HG02642 (cell line): ENCODE measurements around the gene RNF19B.
"Not testable (repeated sequence)": the region's sequence is repeated elsewhere in the genome, so short reads cannot be mapped to it uniquely, and the experiment has no call there.

Experiments
- ATAC-seq: cut with Tn5 transposase; IDR thresholded peaks from one replicate; pipeline ENCODE4 v1.9.1; 2021; ENCODE audit warnings: mild to moderate bottlenecking; ENCODE audit not compliant: unreplicated experiment, poor library complexity

The RNF19B gene

DNA sequence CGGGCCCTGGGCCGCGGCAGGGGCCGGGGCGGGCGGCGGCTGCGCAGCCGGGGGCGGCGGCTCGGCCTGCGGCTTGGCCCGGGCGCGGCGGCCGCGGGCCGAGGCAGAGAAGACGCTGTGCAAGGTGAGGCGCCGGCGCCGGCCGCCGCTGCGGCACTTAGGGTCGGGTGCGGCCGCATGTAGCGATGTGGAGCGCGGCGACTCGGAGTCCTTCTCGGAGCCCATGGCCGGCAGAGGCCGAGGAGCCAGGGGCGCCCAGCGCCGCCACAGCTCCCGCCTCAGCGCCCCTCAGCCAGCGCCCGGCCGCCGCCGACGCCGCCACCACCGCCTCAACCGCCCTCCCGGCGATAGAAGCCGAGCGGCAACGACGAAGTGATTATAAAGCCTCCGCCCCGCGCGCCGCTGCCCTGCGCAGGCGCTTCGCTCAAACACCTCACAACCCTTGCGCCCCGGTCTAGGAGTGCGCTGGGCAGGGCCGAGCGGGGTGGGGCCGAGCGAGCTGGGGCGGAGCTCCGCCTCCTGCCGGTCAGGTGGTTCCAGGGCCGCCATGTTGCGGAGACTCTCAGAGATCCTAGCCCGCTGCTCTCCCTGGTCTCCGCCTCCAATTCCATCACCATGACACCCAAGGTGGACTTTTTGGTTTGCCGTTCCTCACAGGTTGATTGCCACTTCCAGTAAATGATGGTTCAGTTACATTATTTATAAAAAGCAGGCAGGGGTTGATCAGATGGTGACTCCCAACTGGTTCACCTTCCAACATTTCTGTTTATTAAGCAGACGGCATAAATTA lies at the start of gene RNF19B:
TSS of gene RNF19B (minus strand) at position 349 of the 790 bp plus-strand sequence. CDS start at position 225, 124 bp downstream.
- peak; percentile 81 for ATAC-seq

DNA sequence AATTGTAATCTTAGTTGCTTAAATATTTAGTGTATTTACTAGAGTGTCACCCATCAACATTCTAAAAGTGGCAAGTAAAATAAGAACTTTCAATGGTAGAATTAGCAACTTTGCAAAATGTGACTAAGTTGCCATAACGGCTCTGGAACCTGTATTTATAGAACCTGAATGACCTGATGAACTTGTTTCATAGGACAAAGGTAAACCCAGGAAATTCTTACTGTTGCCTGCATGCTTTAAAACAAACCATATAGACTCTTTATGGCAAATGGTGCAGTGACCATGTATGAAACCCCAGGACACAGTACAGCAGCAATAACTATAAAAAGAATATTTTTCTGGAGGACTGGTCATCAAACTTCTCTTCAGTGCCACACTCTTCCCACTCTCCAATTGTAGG lies 49.2 kb upstream of the RNF19B start:
- no peak for ATAC-seq

- no peak for ATAC-seq
Observed at GRCh38 chr1:33012165-33012564, 47.6 kb upstream of the RNF19B start.

DNA sequence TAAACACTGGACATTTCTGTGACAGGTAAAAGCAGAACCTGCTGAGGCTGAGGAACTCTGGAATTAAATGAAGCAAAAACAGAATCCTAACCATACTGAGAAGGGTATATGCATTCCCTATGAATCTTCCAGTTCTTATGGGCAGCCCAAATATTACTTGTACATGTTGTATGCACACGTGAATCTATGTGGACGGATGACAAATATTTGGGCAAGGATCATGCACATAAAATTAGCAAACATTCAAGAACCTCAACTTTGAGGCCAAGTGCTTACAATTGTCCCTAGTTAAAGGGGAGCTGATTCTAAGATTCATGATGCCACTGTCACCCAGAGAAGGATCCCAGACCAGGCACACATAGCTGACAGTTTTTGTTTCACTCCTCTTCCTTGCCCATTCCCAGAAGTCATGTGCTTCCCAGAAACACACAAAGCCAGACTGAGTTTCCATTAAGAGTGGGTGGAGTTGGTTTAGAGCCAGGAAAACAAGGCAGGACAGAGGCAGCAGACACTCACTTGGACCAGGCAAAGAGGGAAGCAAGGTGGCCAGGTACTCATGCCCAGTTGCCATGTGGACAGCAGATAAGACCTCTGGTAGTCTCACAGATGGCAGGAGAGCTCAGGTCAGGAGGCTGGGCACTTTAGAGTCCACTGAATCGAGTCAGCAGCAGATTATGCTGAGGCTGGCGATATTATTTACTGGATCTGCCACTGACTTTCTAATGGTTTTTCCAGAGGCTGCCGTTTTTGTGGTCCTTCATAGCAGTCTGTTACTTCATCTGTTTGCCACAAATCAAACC lies 46.5 kb upstream of the RNF19B start:
- no peak for ATAC-seq

GRCh38 chr1:33009561-33009960 lies 45.0 kb upstream of the RNF19B start:
- no peak for ATAC-seq

DNA sequence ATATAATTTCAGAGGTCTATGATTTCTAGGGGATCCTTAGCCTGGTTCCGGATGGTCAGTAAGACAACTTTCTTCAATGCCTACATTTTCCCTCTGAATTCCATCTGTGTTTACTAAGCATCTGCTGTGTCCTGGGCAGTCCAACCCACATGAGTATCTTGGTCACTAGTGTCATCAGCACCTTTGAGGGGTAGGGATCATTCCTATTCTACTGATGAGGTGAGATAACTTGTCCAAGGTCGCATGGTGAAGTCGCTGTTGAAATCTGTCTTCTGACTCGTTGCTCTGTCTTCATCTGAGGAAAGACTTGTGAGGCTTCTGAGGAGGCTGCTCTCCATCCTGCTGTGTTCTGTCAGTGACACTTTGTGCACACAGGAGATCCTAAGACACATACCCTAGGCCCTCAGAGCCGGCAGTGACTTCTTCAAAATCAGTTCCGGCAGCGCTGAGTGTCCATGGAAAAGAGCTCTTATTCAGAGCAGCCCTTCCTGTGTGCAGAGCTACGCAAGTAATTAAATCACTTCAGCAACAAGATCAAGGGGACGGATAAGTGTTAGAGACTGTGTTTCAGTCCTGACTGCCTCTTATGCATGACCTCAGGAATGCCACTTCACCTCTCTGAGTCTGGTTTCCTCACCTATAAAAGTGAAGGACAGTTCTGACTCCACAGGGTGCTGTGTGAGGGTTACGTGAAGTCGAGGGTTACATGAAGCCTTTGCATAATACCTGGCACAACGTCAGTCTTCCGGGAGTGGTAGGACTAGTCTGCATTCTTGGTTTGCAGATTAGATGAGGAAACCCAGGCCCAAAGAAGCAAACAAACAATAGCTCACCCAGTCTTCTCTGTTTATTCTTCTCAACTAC lies 43.7 kb upstream of the RNF19B start:
- no peak for ATAC-seq

DNA sequence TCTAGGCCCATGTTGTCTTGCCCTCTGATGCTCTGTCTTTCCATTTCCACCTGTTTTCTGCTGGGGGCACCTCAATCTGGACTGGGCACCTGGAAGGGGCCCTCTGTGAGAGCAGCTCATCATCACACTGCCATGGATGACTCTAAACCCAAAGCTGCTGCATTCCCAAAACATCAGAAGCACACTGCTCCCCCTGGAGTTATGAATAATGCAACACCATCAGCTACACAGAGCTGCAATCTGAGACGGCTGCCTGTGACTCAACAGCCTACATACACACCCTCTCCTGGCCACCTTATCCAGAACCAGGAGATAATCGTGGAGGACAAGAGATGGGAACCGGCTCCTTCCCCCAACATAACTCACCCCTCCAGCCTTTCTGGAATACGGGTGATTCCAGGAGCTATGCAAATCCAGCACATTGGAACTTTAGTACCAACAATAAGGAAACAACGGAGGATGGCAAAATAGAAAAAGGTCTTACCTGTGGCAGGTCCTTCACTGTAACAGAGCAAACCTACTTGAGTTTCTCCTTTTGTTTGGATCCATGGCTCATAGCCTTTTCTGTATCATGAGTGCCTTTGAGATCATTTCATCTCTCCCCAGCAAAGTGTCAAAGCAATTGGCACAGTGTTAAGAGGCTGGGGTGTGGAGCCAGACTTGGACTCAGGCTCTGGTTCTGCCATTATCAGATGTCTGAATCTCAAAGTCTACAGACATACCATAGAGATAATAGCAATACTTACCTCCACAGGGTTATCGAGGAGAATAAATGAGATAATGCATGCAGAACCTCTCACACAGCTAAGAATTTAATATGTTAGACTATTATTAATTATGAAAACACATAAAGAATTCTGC lies 42.8 kb upstream of the RNF19B start:
- ATAC-seq = no peak

- ATAC-seq = no peak
Observed at GRCh38 chr1:33005838-33006421, 41.3 kb upstream of the RNF19B start.

DNA sequence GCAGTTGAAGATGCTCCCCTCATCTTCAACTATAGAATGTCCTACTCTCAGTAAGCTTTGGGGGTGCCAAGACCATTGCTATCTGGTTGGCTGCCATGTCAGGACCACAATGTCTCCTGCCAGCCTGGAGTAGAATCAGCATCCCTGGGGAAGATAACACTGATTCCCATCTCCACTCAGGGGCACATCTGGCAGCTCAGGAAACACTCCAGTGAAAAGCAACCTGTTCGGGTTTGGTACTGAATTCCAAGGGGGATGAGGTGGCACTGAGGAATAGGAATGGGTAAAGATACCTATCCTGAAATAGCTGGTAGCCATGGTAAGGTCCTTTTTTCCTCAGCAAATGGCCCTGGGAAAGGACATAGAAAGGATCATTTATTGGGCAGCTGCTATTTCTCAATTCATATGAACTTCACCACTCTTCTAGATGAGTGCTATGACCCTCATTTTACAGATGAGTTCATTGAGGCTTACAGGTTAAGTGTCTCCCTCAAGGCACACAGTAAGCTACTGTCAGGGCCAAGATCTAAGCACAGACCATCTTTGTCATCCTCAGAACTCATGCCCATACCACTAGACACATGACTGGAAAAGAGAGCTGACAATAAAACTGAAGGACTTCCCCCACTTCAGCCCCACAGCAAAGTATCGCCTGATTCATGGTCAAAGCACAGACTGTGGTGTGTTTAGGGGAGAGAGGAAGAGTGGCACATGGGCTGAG lies 40.7 kb upstream of the RNF19B start:
- no peak for ATAC-seq

DNA sequence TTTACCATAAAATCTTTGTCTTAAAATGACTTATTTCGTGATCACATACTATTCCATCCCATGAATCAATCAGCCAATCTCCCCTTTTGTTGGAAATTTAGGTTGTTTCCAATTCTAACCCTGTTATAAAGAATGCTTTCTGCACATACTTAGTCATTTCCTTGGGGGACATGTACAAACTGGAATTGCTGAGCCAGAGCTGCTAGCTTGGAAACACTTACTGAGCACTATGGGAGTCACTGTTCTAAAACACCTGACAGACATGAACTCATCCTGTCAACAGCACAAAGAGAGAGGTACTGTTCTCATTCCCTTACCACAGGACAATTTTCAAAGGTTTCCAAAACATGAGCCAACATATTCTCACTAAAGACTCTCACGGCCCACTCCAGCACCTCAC lies 40.0 kb upstream of the RNF19B start:
- ATAC-seq = no peak

- ATAC-seq = no peak
Observed at GRCh38 chr1:33003657-33004056, 39.0 kb upstream of the RNF19B start.

- ATAC-seq = no peak
Observed at GRCh38 chr1:33002006-33002405, 37.4 kb upstream of the RNF19B start.

GRCh38 chr1:33001282-33001681 lies 36.7 kb upstream of the RNF19B start:
- ATAC-seq = no peak

DNA sequence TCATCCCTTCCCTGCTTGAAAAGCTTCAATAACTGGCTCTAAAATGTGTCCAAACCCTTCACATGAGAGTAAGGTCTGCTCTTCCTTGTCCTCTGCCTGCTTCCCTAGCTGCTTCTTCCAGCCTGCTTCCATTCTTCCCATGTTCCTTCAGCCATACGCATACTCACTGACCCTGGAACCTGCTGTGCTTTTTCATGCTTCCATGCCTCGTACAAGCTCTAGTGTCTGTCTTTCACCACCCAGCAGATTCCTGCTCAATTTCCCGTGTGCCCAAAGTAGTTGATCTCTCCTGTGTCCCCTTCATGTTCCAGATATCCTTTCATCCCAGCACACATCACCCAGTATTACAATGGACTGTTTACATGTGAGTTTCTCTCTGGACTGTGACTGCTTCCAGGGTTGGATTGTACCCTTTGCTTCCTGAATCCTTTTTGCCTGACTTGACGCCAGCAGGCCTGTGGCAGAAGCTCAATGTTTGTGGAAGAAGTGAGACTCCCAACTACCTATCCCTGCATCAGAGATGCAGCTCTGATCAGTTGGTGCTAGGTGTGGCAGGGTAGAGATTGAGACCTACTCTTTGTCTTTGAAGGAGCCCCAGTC lies 35.9 kb upstream of the RNF19B start:
- no peak for ATAC-seq

GRCh38 chr1:32998997-32999396 lies 34.4 kb upstream of the RNF19B start:
- no peak for ATAC-seq

DNA sequence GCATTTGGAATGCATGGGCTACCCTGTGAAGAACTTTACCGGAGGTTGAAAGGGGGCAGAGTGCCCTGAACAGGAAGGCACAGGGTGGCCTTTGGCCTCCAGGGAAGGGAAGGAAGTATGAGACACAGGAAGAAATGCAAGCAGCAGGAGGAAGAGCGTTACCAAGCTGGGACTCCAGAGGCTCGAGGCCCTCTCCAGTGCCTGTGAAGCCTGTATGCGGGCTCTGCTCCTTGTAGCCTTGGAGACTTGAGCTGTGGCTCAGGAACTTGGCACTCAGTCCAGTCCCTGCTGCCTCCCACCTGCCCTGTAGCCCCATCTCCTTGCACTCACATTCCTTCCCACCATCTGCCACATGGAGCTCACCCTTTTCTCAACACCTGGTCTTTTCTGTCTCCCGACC lies 33.5 kb upstream of the RNF19B start:
- ATAC-seq = no peak

GRCh38 chr1:32997381-32997891 lies 32.8 kb upstream of the RNF19B start:
- no peak for ATAC-seq

- not testable (repeated sequence) for ATAC-seq
Observed at GRCh38 chr1:32993324-32993636, 28.7 kb upstream of the RNF19B start.
